Smooth muscle cell (in vitro differentiated cells): ENCODE data around the gene GIMAP5. TPM values are rescaled to one million over a fixed set of nuclear protein-coding genes. Genes with fewer than 3 reads are reported as not detected.

ENCODE experiments used
- DNase-seq: peaks from one replicate; lab custom pipeline; 2025; ENCODE audit not compliant: unreplicated experiment; lab: John Stamatoyannopoulos, UW
- H2AFZ ChIP-seq: fragments of 200-600 bp; sonication (generic); 2 replicates; pipeline ENCODE4 v1.6.0; 2016; ENCODE audit warnings: antibody characterized with exemption, low read depth, mild to moderate bottlenecking
- H3F3A ChIP-seq: fragments of 200-600 bp; sonication (generic); 2 replicates; pipeline ENCODE4 v1.6.0; 2017; ENCODE audit warnings: antibody characterized with exemption, low read depth
- H3K27ac ChIP-seq: fragments of 200-600 bp; sonication (generic); 2 replicates; pipeline ENCODE4 v1.5.1; 2016; ENCODE audit warnings: low read depth, mild to moderate bottlenecking
- H3K27me3 ChIP-seq: fragments of 200-600 bp; sonication (generic); 2 replicates; pipeline ENCODE4 v1.6.1; 2016; ENCODE audit warnings: low read depth, mild to moderate bottlenecking
- H3K36me3 ChIP-seq: fragments of 200-600 bp; sonication (generic); 2 replicates; pipeline ENCODE4 v1.5.1; 2016; ENCODE audit warnings: low read depth
- H3K4me1 ChIP-seq: fragments of 200-600 bp; sonication (generic); 2 replicates; pipeline ENCODE4 v1.5.1; 2016; ENCODE audit warnings: low read depth
- H3K4me2 ChIP-seq: fragments of 200-600 bp; sonication (generic); 2 replicates; pipeline ENCODE4 v1.6.0; 2016; ENCODE audit warnings: mild to moderate bottlenecking
- H3K4me3 ChIP-seq: fragments of 200-600 bp; sonication (generic); 2 replicates; pipeline ENCODE4 v1.5.1; 2016; ENCODE audit warnings: mild to moderate bottlenecking
- H3K79me2 ChIP-seq: fragments of 200-600 bp; sonication (generic); 2 replicates; pipeline ENCODE4 v1.6.0; 2016; ENCODE audit warnings: low read depth, mild to moderate bottlenecking
- H3K9ac ChIP-seq: fragments of 200-600 bp; sonication (generic); 2 replicates; pipeline ENCODE4 v1.6.0; 2016; ENCODE audit warnings: low read depth
- H3K9me3 ChIP-seq: fragments of 200-600 bp; sonication (generic); replicated peaks from 2 replicates; pipeline ENCODE4 v1.5.1; 2016; ENCODE audit warnings: low read depth
- H4K20me1 ChIP-seq: fragments of 200-600 bp; sonication (generic); 2 replicates; pipeline ENCODE4 v1.6.0; 2016; ENCODE audit warnings: low read depth
- CTCF ChIP-seq: fragments of 200-600 bp; sonication (generic); IDR thresholded peaks from 2 replicates; pipeline ENCODE4 v1.5.1; 2017; ENCODE audit warnings: borderline replicate concordance, mild to moderate bottlenecking, antibody characterized with exemption; ENCODE audit not compliant: insufficient read depth, poor library complexity, severe bottlenecking
- WGBS: methylation state at CpG from one replicate; pipeline ENCODE4 v1.1.7; 2016; ENCODE audit warnings: low lambda C conversion rate; 5-methylcytosine and 5-hydroxymethylcytosine counted together
- polyA plus RNA-seq: library from polyadenylated mRNA; unstranded; fragments of >200 nt; fragmentation: Nextera tagmentation; extraction: Ambion mirVana; gene quantifications from 2 replicates; pipeline ENCODE4 v1.2.1, GENCODE V29; 2016
- total RNA-seq: library from RNA; depleted of rRNA; stranded (reverse); fragments of >200 nt; gene quantifications from 2 replicates; pipeline ENCODE4 v1.2.3, GENCODE V29; 2014

The GIMAP5 gene
- total and polyA plus RNA-seq, 2 experiments from 2014 or later, result not detected

GRCh38 chr7:150781103-150781502 lies 43.9 kb downstream of the GIMAP5 start:
- H3K9me3 ChIP-seq, result no peaks in the 10 kb centered on the region
- DNase-seq, result no peak
- H2AFZ ChIP-seq, result no peak overlapping the region
- H3K4me2 ChIP-seq, result peak overlapping the region; percentile 33
- no peak overlapping the region for H3K9ac ChIP-seq
- no peaks in the 10 kb centered on the region for H3K79me2 ChIP-seq
- H3K36me3 ChIP-seq, result no peaks in the 10 kb centered on the region
- peak overlapping the region; percentile 42 for H3K27ac ChIP-seq
- WGBS, result 33% methylated on average over 3 of the region's 3 CpGs
- H3K4me3 ChIP-seq, result no peak overlapping the region
- H3K27me3 ChIP-seq, result peaks cover 6% of the 10 kb centered on the region
- H4K20me1 ChIP-seq, result no peaks in the 10 kb centered on the region
- H3K4me1 ChIP-seq, result peaks cover 13% of the 10 kb centered on the region
- TF ChIP-seq CTCF, result no peak
- no peaks in the 10 kb centered on the region for H3F3A ChIP-seq

DNA sequence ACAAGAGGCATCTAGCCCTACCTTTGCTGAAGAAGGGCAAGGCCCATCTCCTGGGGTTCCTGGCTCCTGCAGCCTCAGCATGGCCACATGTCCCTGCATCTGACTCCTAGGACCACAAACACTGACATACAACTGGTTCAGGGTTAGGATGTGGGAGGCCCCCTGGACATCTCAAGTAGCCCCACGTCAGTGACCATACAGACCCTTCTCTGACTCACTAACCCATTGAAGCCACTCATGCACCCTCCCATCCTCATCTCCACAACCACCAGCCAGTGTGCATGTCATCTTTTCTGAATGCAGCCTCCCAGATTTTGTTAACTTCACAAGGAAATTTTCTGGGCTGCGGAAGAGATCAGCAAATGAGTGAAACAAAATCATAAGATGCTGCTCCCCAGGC lies 44.7 kb downstream of the GIMAP5 start:
- Histone ChIP-seq H3F3A (no peaks in the 10 kb centered on the region), H2AFZ (no peak overlapping the region), H3K4me1 (peaks cover 13% of the 10 kb centered on the region), H3K27me3 (peaks cover 4% of the 10 kb centered on the region), H3K4me3 (no peak overlapping the region), H3K9me3 (no peaks in the 10 kb centered on the region), H3K79me2 (no peaks in the 10 kb centered on the region), H4K20me1 (no peaks in the 10 kb centered on the region), H3K9ac (no peak overlapping the region), H3K36me3 (no peaks in the 10 kb centered on the region), H3K4me2 (no peak overlapping the region), H3K27ac (peak overlapping the region; percentile 42)
- WGBS, result 73% methylated on average over 2 of the region's 2 CpGs
- DNase-seq, result no peak
- TF ChIP-seq CTCF, result no peak

- H3K9ac ChIP-seq, result peak overlapping the region; percentile 27
- no peaks in the 10 kb centered on the region for H3K36me3 ChIP-seq
- no peaks in the 10 kb centered on the region for H4K20me1 ChIP-seq
- 65% methylated on average over 9 of the region's 9 CpGs for WGBS
- no peaks in the 10 kb centered on the region for H3F3A ChIP-seq
- no peak overlapping the region for H3K4me3 ChIP-seq
- no peak for TF ChIP-seq CTCF
- peak overlapping the region; percentile 53 for H3K4me2 ChIP-seq
- DNase-seq, result no peak
- H3K79me2 ChIP-seq, result no peaks in the 10 kb centered on the region
- H3K27ac ChIP-seq, result peak overlapping the region; percentile 75
- H3K4me1 ChIP-seq, result peaks cover 13% of the 10 kb centered on the region
- H3K27me3 ChIP-seq, result no peaks in the 10 kb centered on the region
- peak overlapping the region; percentile 59 for H2AFZ ChIP-seq
- no peaks in the 10 kb centered on the region for H3K9me3 ChIP-seq
Observed at GRCh38 chr7:150784120-150784736, 47.0 kb downstream of the GIMAP5 start.

- 31% methylated on average over 4 of the region's 4 CpGs for WGBS
- Histone ChIP-seq H3K4me2 (peak overlapping the region; percentile 53), H3K36me3 (no peaks in the 10 kb centered on the region), H4K20me1 (no peaks in the 10 kb centered on the region), H3K9ac (peak overlapping the region; percentile 41), H3F3A (no peaks in the 10 kb centered on the region), H2AFZ (peak overlapping the region; percentile 59), H3K27me3 (no peaks in the 10 kb centered on the region), H3K79me2 (no peaks in the 10 kb centered on the region), H3K4me1 (peaks cover 13% of the 10 kb centered on the region), H3K27ac (peak overlapping the region; percentile 75), H3K4me3 (no peak overlapping the region), H3K9me3 (no peaks in the 10 kb centered on the region)
- no peak for TF ChIP-seq CTCF
- no peak for DNase-seq
Observed at GRCh38 chr7:150784954-150785353, 47.7 kb downstream of the GIMAP5 start.
